ENCODE data around the gene ARHGAP12.

The ARHGAP12 gene

GRCh38 chr10:31886885-31887284, 41.7 kb downstream of the ARHGAP12 start:
- no peak for FAIRE-seq
- DNase-seq (ENCODE audit: insufficient read length, low spot score): no peak

GRCh38 chr10:31885971-31886370, 42.7 kb downstream of the ARHGAP12 start:
- FAIRE-seq: no peak
- no peak for DNase-seq (ENCODE audit: insufficient read length, low spot score)

GRCh38 chr10:31884386-31884785, 44.2 kb downstream of the ARHGAP12 start:
- FAIRE-seq (no peak), DNase-seq (ENCODE audit: insufficient read length, low spot score) (no peak)

- peak; percentile 71 for FAIRE-seq
- no peak for DNase-seq (ENCODE audit: insufficient read length, low spot score)
Measured at GRCh38 chr10:31883397-31883796, 45.2 kb downstream of the ARHGAP12 start.

GRCh38 chr10:31878486-31878885, 50.1 kb downstream of the ARHGAP12 start:
- DNase-seq (ENCODE audit: insufficient read length, low spot score) (no peak), FAIRE-seq (peak; percentile 66)

- no peak for DNase-seq (ENCODE audit: insufficient read length, low spot score)
- FAIRE-seq: peak; percentile 45
Measured at GRCh38 chr10:31876652-31877352, 51.8 kb downstream of the ARHGAP12 start.

- DNase-seq (ENCODE audit: insufficient read length, low spot score) (no peak), FAIRE-seq (peak; percentile 83)
Measured at GRCh38 chr10:31875608-31876007, 53.0 kb downstream of the ARHGAP12 start.

- FAIRE-seq: peak; percentile 67
Measured at GRCh38 chr10:31873724-31874123, 54.9 kb downstream of the ARHGAP12 start.

GRCh38 chr10:31871266-31872065, 57.2 kb downstream of the ARHGAP12 start:
- no peak for FAIRE-seq
- DNase-seq (ENCODE audit: insufficient read length, low spot score): no peak

More at GRCh38 chr10:31873724-31874123, 54.9 kb downstream of the ARHGAP12 start:
- no peak for DNase-seq (ENCODE audit: insufficient read length, low spot score)

- no peak for DNase-seq (ENCODE audit: insufficient read length, low spot score)
- peak; percentile 23 for FAIRE-seq
Measured at GRCh38 chr10:31867646-31868045, 61.0 kb downstream of the ARHGAP12 start.

- no peak for DNase-seq (ENCODE audit: insufficient read length, low spot score)
- peak; percentile 81 for FAIRE-seq
Measured at GRCh38 chr10:31866118-31866670, 62.4 kb downstream of the ARHGAP12 start.

GRCh38 chr10:31864834-31865518, 63.7 kb downstream of the ARHGAP12 start:
- FAIRE-seq (peak; percentile 80), DNase-seq (ENCODE audit: insufficient read length, low spot score) (no peak)

GRCh38 chr10:31855033-31855432, 73.6 kb downstream of the ARHGAP12 start:
- no peak for DNase-seq (ENCODE audit: insufficient read length, low spot score)
- no peak for FAIRE-seq

- DNase-seq (ENCODE audit: insufficient read length, low spot score) (no peak), FAIRE-seq (no peak)
Measured at GRCh38 chr10:31853629-31854028, 75.0 kb downstream of the ARHGAP12 start.

- FAIRE-seq: no peak
- DNase-seq (ENCODE audit: insufficient read length, low spot score): no peak
Measured at GRCh38 chr10:31851216-31851615, 77.4 kb downstream of the ARHGAP12 start.

GRCh38 chr10:31847515-31847914, 81.1 kb downstream of the ARHGAP12 start:
- FAIRE-seq (no peak), DNase-seq (ENCODE audit: insufficient read length, low spot score) (no peak)

- no peak for DNase-seq (ENCODE audit: insufficient read length, low spot score)
- FAIRE-seq: no peak
Measured at GRCh38 chr10:31838709-31839108, 89.9 kb downstream of the ARHGAP12 start.

- DNase-seq (ENCODE audit: insufficient read length, low spot score): no peak
- FAIRE-seq: no peak
Measured at GRCh38 chr10:31838065-31838464, 90.6 kb downstream of the ARHGAP12 start.

- FAIRE-seq (no peak), DNase-seq (ENCODE audit: insufficient read length, low spot score) (no peak)
Measured at GRCh38 chr10:31836569-31837406, 91.8 kb downstream of the ARHGAP12 start.

- DNase-seq (ENCODE audit: insufficient read length, low spot score) (no peak), FAIRE-seq (no peak)
Measured at GRCh38 chr10:31833753-31834152, 94.9 kb downstream of the ARHGAP12 start.

All from GM19239 (cell line).